Endodermal cell (in vitro differentiated cells): ENCODE measurements around the gene DDIT4. TPM values are rescaled to one million over a fixed set of nuclear protein-coding genes. Genes with fewer than 3 reads are reported as not detected.

Experiments
- DNase-seq: peaks from one replicate; pipeline ENCODE4 v3.0.0-alpha.2; 2017
- H3K27ac ChIP-seq: 2 replicates; pipeline ENCODE4 v1.5.1; 2013; ENCODE audit warnings: mild to moderate bottlenecking, low read depth, low read length, moderate library complexity
- H3K27me3 ChIP-seq: 2 replicates; pipeline ENCODE4 v1.6.1; 2013; ENCODE audit warnings: mild to moderate bottlenecking, low read length, moderate library complexity; ENCODE audit not compliant: insufficient read depth, control insufficient read depth, poor library complexity, severe bottlenecking
- H3K36me3 ChIP-seq: 2 replicates; pipeline ENCODE4 v1.7.0; 2013; ENCODE audit warnings: mild to moderate bottlenecking, low read length, moderate library complexity; ENCODE audit not compliant: control insufficient read depth, insufficient read depth
- H3K4me1 ChIP-seq: one replicate; pipeline ENCODE4 v1.7.0; 2013; ENCODE audit warnings: low read length; ENCODE audit not compliant: control insufficient read depth, insufficient read depth
- H3K4me3 ChIP-seq: 2 replicates; pipeline ENCODE4 v1.5.1; 2013; ENCODE audit warnings: mild to moderate bottlenecking, low read length, moderate library complexity
- H3K9ac ChIP-seq: 2 replicates; pipeline ENCODE4 v1.6.1; 2013; ENCODE audit warnings: mild to moderate bottlenecking, low read length, moderate library complexity; ENCODE audit not compliant: poor library complexity, severe bottlenecking; ENCODE audit errors: extremely low read depth
- H3K9me3 ChIP-seq: 2 replicates; pipeline ENCODE4 v1.6.1; 2013; ENCODE audit warnings: mild to moderate bottlenecking, low read length, moderate library complexity; ENCODE audit not compliant: control insufficient read depth
- H3K27ac Mint-ChIP-seq: 2 replicates; pipeline ENCODE4 v1.8.0; 2020; ENCODE audit warnings: mixed read lengths
- H3K27me3 Mint-ChIP-seq: 2 replicates; pipeline ENCODE4 v1.8.0; 2021; ENCODE audit warnings: mild to moderate bottlenecking, mixed read lengths; ENCODE audit not compliant: insufficient read depth
- H3K36me3 Mint-ChIP-seq: 2 replicates; pipeline ENCODE4 v1.8.0; 2020; ENCODE audit warnings: low read depth, mixed read lengths
- H3K4me1 Mint-ChIP-seq: 2 replicates; pipeline ENCODE4 v1.8.0; 2020; ENCODE audit warnings: mixed read lengths
- H3K4me3 Mint-ChIP-seq: 2 replicates; pipeline ENCODE4 v1.8.0; 2020; ENCODE audit warnings: mild to moderate bottlenecking, moderate library complexity, mixed read lengths
- H3K9me3 Mint-ChIP-seq: 2 replicates; pipeline ENCODE4 v1.8.0; 2020; ENCODE audit warnings: mild to moderate bottlenecking, mixed read lengths
- CTCF ChIP-seq: fragments of 200-600 bp; sonication (generic); conservative IDR thresholded peaks from 2 replicates; pipeline ENCODE4 v1.5.0; 2021; ENCODE audit warnings: antibody characterized with exemption, mild to moderate bottlenecking
- WGBS, 2 experiments: methylation state at CpG; one replicate each; pipeline versions ENCODE4 v1.1.5 to v1.1.7; 2013; ENCODE audit warnings: missing lambda C conversion rate in 2 of 2, mixed read lengths in 1 of 2; ENCODE audit not compliant: insufficient coverage in 1 of 2, insufficient read length in 1 of 2; 5-methylcytosine and 5-hydroxymethylcytosine counted together
- total RNA-seq, 2 donors: library from RNA; stranded (reverse); fragmentation: NEBNext Ultra II Directional in 1 of 2; extraction: Animal tissue kit (Norgen Biotek cat#: 25700) in 1 of 2; gene quantifications; 2 replicates in 1 of 2; 3 replicates in 1 of 2; pipeline ENCODE4 v1.2.1, GENCODE V29; 2021

Gene DDIT4
- total RNA-seq, 2 donors from 2014 or later: 20.5 to 30.2 TPM

DNA sequence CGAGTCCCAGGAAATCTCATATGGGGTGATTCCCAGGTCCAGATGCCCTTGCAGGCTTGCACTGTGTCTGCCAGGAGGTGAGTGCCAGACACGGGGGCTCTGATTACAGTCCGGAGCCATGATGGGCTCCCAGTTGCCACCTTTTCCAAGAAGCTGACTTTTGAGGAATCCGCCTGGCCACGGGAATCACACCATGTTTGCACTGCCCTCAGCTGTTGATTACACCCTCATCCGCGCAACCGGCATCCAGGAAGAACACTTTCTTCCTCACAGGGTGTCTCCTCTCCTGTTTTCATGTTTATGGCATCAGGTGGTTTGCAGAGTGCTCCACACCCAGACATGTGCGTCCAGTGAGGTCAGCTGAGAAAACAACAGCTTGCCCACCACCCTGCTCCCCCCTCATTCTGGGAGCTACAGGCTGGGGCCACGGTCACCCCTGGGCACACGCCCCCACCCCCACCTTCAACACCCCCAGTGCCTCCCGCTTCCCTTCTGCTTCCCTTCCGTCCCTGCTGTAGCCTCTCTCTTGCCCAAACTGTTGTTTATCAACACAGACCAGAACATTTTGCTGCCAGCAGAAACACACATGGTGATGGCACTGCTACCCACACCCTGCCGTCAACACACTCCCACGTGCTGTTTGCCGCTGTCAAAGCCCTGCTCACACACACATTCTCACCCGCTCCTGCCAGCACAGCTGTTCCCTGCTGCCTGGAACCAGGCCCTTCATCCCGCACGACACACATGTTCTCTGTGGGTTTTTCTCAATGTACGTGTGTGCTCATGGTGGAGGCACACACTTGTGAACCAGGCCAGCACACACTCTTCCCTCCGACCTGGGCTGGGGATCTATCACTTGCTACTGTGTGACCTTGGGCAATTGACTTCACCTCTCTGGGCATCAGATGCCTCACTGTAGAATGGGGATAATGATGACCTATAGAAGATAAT, 35.8 kb downstream of the DDIT4 start:
- Histone ChIP-seq H3K27ac (no peak overlapping the region), H3K9me3 (no peaks in the 10 kb centered on the region), H3K9ac (no peak overlapping the region), H3K4me1 (peaks cover 2% of the 10 kb centered on the region), H3K36me3 (no peaks in the 10 kb centered on the region), H3K4me3 (no peak overlapping the region), H3K27me3 (no peaks in the 10 kb centered on the region)
- Mint-ChIP-seq H3K36me3 (no peaks in the 10 kb centered on the region), H3K4me3 (no peak overlapping the region), H3K27me3 (no peaks in the 10 kb centered on the region), H3K9me3 (no peaks in the 10 kb centered on the region), H3K4me1 (peaks cover 8% of the 10 kb centered on the region), H3K27ac (no peak overlapping the region)
- no peak for TF ChIP-seq CTCF
- peak; percentile 63 for DNase-seq
- 89 to 91% methylated on average over 19 to 21 of the region's 21 CpGs for WGBS, 2 experiments

GRCh38 chr10:72310241-72310633, 36.5 kb downstream of the DDIT4 start:
- Histone ChIP-seq H3K27me3 (no peaks in the 10 kb centered on the region), H3K4me3 (no peak overlapping the region), H3K9me3 (no peaks in the 10 kb centered on the region), H3K9ac (no peak overlapping the region), H3K27ac (no peak overlapping the region), H3K36me3 (no peaks in the 10 kb centered on the region), H3K4me1 (peaks cover 2% of the 10 kb centered on the region)
- Mint-ChIP-seq H3K9me3 (no peaks in the 10 kb centered on the region), H3K36me3 (no peaks in the 10 kb centered on the region), H3K27me3 (no peaks in the 10 kb centered on the region), H3K27ac (no peak overlapping the region), H3K4me1 (peaks cover 13% of the 10 kb centered on the region), H3K4me3 (no peak overlapping the region)
- WGBS, 2 experiments: 64 to 84% methylated on average over 5 to 11 of the region's 11 CpGs
- no peak for TF ChIP-seq CTCF
- DNase-seq: peak; percentile 76

DNA sequence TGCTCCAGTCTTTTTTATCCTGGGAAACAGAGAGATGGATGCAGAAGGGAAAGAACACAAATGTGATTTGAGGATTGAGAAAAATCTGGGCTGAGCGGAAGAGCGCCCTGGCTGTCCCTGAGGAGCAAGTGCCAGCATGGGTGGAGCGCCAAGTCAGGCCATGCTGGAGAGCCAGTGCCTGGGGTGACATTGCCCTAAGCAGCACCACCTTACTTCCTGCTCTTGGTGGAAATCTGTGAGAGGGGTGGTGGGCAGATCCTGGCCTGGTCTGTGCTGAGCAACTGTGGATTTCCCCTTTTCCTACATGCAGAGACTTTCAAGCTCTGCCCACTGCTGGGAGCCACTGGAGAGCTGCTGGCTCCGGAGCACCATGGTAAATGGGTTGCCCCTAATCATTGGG, 36.9 kb downstream of the DDIT4 start:
- Histone ChIP-seq H3K27ac (no peak overlapping the region), H3K9me3 (no peaks in the 10 kb centered on the region), H3K9ac (no peak overlapping the region), H3K36me3 (no peaks in the 10 kb centered on the region), H3K4me1 (peaks cover 2% of the 10 kb centered on the region), H3K27me3 (no peaks in the 10 kb centered on the region), H3K4me3 (no peak overlapping the region)
- Mint-ChIP-seq H3K4me3 (no peak overlapping the region), H3K4me1 (peaks cover 17% of the 10 kb centered on the region), H3K27ac (no peak overlapping the region), H3K27me3 (no peaks in the 10 kb centered on the region), H3K36me3 (no peaks in the 10 kb centered on the region), H3K9me3 (no peaks in the 10 kb centered on the region)
- no peak for DNase-seq
- no peak for TF ChIP-seq CTCF
- 89 to 92% methylated on average over 3 to 4 of the region's 4 CpGs for WGBS, 2 experiments
